A549 (cell line): Measurements from ENCODE around the gene DACH1.

Experiments used
- CEBPB ChIP-seq, 2 experiments: fragments of >200 bp in 1 of 2; sonication (Bioruptor Twin) in 1 of 2; formaldehyde crosslinking in 1 of 2; IDR thresholded peaks; 2 replicates each; pipeline ENCODE4 v1.6.1; 2012 to 2016
- EP300 ChIP-seq, 2 experiments: fragments of >200 bp; sonication (Bioruptor Twin); formaldehyde crosslinking; IDR thresholded peaks; 2 replicates in 1 of 2; 3 replicates in 1 of 2; pipeline ENCODE4 v1.6.1; 2016 to 2017
- NPAS2 ChIP-seq: fragments of 250-450 bp; sonication (Bioruptor Pico); IDR thresholded peaks from 2 replicates; pipeline ENCODE4 v1.8.0; 2022; ENCODE audit warnings: mild to moderate bottlenecking, moderate library complexity, borderline replicate concordance
- PHF8 ChIP-seq: fragments of 200-600 bp; sonication (generic); IDR thresholded peaks from 2 replicates; pipeline ENCODE4 v1.6.1; 2016; ENCODE audit warnings: low read depth, mild to moderate bottlenecking, antibody characterized with exemption, moderate library complexity, borderline replicate concordance
- POLR2A ChIP-seq: IDR thresholded peaks from 2 replicates; pipeline ENCODE4 v1.6.1; 2012; ENCODE audit warnings: mild to moderate bottlenecking, low read length
- POLR2AphosphoS2 ChIP-seq: conservative IDR thresholded peaks from 2 replicates; pipeline ENCODE4 v1.6.1; 2012; ENCODE audit warnings: low read length, improper control_type of control experiment, inconsistent platforms
- RAD21 ChIP-seq, 2 experiments: fragments of >200 bp in 1 of 2; sonication (Bioruptor Twin) in 1 of 2; formaldehyde crosslinking in 1 of 2; IDR thresholded peaks in 1 of 2; conservative IDR thresholded peaks in 1 of 2; 2 replicates in 1 of 2; 3 replicates in 1 of 2; pipeline ENCODE4 v1.6.1; 2012 to 2018; ENCODE audit warnings: inconsistent platforms in 1 of 2
- SREBF2 ChIP-seq: fragments of 450-650 bp; IDR thresholded peaks from 2 replicates; pipeline ENCODE4 v1.6.1; 2014; ENCODE audit warnings: mild to moderate bottlenecking, moderate library complexity
- TF ChIP-seq, protein P1 (sequence below): fragments of >200 bp; sonication (Bioruptor Twin); formaldehyde crosslinking; IDR thresholded peaks from 3 replicates; pipeline ENCODE4 v1.5.1; 2016
- TF ChIP-seq, protein P2 (sequence below): fragments of 200-600 bp; sonication (generic); IDR thresholded peaks from 2 replicates; pipeline ENCODE4 v1.6.1; 2016; ENCODE audit warnings: antibody characterized with exemption, mild to moderate bottlenecking, moderate library complexity

DNA sequence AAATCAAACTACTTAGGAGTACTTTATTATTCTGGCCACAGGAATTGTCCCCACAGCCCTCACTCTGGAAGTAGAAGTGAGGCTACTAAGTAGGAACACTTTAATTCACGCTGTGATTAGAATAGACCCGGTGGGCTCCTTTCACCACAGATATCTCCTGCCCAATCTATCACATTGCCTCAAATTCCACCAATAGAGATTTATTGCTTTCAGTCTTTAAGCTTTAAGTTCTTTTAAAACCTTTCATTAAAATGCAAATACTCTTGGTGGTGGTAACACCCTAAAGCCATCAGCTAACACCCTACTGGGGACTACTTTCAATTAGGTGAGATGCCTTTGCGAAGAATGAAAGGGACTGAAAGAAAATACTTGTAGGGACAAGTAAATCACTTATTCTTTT is 181.9 kb downstream of the DACH1 start:
- no peak for TF ChIP-seq CEBPB (IDR thresholded peaks at IDR 0.05)
- no peak for TF ChIP-seq POLR2A
- TF ChIP-seq, protein P1, sequence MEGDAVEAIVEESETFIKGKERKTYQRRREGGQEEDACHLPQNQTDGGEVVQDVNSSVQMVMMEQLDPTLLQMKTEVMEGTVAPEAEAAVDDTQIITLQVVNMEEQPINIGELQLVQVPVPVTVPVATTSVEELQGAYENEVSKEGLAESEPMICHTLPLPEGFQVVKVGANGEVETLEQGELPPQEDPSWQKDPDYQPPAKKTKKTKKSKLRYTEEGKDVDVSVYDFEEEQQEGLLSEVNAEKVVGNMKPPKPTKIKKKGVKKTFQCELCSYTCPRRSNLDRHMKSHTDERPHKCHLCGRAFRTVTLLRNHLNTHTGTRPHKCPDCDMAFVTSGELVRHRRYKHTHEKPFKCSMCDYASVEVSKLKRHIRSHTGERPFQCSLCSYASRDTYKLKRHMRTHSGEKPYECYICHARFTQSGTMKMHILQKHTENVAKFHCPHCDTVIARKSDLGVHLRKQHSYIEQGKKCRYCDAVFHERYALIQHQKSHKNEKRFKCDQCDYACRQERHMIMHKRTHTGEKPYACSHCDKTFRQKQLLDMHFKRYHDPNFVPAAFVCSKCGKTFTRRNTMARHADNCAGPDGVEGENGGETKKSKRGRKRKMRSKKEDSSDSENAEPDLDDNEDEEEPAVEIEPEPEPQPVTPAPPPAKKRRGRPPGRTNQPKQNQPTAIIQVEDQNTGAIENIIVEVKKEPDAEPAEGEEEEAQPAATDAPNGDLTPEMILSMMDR: no peak
- TF ChIP-seq, protein P2, sequence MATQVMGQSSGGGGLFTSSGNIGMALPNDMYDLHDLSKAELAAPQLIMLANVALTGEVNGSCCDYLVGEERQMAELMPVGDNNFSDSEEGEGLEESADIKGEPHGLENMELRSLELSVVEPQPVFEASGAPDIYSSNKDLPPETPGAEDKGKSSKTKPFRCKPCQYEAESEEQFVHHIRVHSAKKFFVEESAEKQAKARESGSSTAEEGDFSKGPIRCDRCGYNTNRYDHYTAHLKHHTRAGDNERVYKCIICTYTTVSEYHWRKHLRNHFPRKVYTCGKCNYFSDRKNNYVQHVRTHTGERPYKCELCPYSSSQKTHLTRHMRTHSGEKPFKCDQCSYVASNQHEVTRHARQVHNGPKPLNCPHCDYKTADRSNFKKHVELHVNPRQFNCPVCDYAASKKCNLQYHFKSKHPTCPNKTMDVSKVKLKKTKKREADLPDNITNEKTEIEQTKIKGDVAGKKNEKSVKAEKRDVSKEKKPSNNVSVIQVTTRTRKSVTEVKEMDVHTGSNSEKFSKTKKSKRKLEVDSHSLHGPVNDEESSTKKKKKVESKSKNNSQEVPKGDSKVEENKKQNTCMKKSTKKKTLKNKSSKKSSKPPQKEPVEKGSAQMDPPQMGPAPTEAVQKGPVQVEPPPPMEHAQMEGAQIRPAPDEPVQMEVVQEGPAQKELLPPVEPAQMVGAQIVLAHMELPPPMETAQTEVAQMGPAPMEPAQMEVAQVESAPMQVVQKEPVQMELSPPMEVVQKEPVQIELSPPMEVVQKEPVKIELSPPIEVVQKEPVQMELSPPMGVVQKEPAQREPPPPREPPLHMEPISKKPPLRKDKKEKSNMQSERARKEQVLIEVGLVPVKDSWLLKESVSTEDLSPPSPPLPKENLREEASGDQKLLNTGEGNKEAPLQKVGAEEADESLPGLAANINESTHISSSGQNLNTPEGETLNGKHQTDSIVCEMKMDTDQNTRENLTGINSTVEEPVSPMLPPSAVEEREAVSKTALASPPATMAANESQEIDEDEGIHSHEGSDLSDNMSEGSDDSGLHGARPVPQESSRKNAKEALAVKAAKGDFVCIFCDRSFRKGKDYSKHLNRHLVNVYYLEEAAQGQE: no peak
- TF ChIP-seq PHF8: no peak
- no peak for TF ChIP-seq EP300 (IDR thresholded peaks at IDR 0.05)
- TF ChIP-seq SREBF2: no peak
- no peak for TF ChIP-seq NPAS2 (CRISPR knock-in tag)
- TF ChIP-seq RAD21 (conservative IDR thresholded peaks at IDR 0.05 in 1 of 2, IDR thresholded peaks at IDR 0.05 in 1 of 2): no peak
- no peak for TF ChIP-seq POLR2AphosphoS2
